Liver (tissue), 9 donors: Measurements from ENCODE around the gene RERE. TPM values are rescaled to one million over a fixed set of nuclear protein-coding genes. Genes with fewer than 3 reads are reported as not detected.

Experiments used
- DNase-seq: peaks from one replicate; pipeline ENCODE4 v3.0.0-alpha.2; 2017; ENCODE audit warnings: low spot score
- H3K27ac ChIP-seq, 2 donors: one replicate each; pipeline ENCODE4 v1.7.0; 2013; ENCODE audit warnings: inconsistent platforms in 2 of 2, low read length in 2 of 2, control low read depth in 1 of 2, low read depth in 1 of 2, mild to moderate bottlenecking in 1 of 2
- H3K27me3 ChIP-seq, 4 donors: one replicate each; pipeline versions ENCODE4 v1.6.1 to v1.7.0; 2013; ENCODE audit warnings: low read length in 3 of 4, inconsistent platforms in 1 of 4, mild to moderate bottlenecking in 1 of 4, moderate library complexity in 1 of 4; ENCODE audit not compliant: control insufficient read depth in 4 of 4, insufficient read depth in 4 of 4
- H3K36me3 ChIP-seq, 4 donors: one replicate each; pipeline versions ENCODE4 v1.6.1 to v1.7.0; 2013; ENCODE audit warnings: low read length in 3 of 4, mild to moderate bottlenecking in 3 of 4, low read depth in 1 of 4, moderate library complexity in 1 of 4; ENCODE audit not compliant: control insufficient read depth in 4 of 4, insufficient read depth in 3 of 4
- H3K4me1 ChIP-seq, 4 donors: one replicate each; pipeline versions ENCODE4 v1.6.1 to v1.7.0; 2013; ENCODE audit warnings: low read length in 3 of 4, mild to moderate bottlenecking in 3 of 4, moderate library complexity in 1 of 4; ENCODE audit not compliant: control insufficient read depth in 4 of 4, insufficient read depth in 4 of 4
- H3K4me3 ChIP-seq, 3 donors: one replicate each; pipeline versions ENCODE4 v1.6.1 to v1.7.0; 2013; ENCODE audit warnings: low read length in 3 of 3, control low read depth in 1 of 3, low read depth in 1 of 3, mild to moderate bottlenecking in 1 of 3
- H3K9ac ChIP-seq, 2 donors: one replicate each; pipeline ENCODE4 v1.7.0; 2013; ENCODE audit warnings: low read length in 2 of 2, mild to moderate bottlenecking in 2 of 2, moderate library complexity in 2 of 2, control low read depth in 1 of 2, low read depth in 1 of 2
- H3K9me3 ChIP-seq, 4 donors: one replicate each; pipeline versions ENCODE4 v1.6.1 to v1.7.0; 2013; ENCODE audit warnings: low read length in 3 of 4; ENCODE audit not compliant: control insufficient read depth in 4 of 4
- CTCF ChIP-seq: fragments of 150-350 bp; IDR thresholded peaks from 2 replicates; pipeline ENCODE4 v1.5.1; 2017; ENCODE audit warnings: improper control_type of control experiment, low read depth, low read length; ENCODE audit not compliant: missing input control
- EGR1 ChIP-seq, 2 donors: IDR thresholded peaks; 2 replicates each; pipeline ENCODE4 v1.6.1; 2016 to 2018; ENCODE audit warnings: antibody characterized with exemption in 2 of 2, low read depth in 2 of 2
- FOXA1 ChIP-seq: IDR thresholded peaks from 2 replicates; pipeline ENCODE4 v1.6.1; 2016; ENCODE audit warnings: antibody characterized with exemption
- FOXA2 ChIP-seq: IDR thresholded peaks from 2 replicates; pipeline ENCODE4 v1.6.1; 2016; ENCODE audit warnings: antibody characterized with exemption
- GABPA ChIP-seq, 2 donors: IDR thresholded peaks in 1 of 2; conservative IDR thresholded peaks in 1 of 2; 2 replicates each; pipeline ENCODE4 v1.6.1; 2016; ENCODE audit warnings: antibody characterized with exemption in 2 of 2, mild to moderate bottlenecking in 1 of 2, moderate library complexity in 1 of 2
- HNF4A ChIP-seq, 2 donors: conservative IDR thresholded peaks; 2 replicates each; pipeline ENCODE4 v1.6.1; 2016; ENCODE audit warnings: antibody characterized with exemption in 2 of 2, mild to moderate bottlenecking in 2 of 2
- HNF4G ChIP-seq: IDR thresholded peaks from 2 replicates; pipeline ENCODE4 v1.6.1; 2016; ENCODE audit warnings: antibody characterized with exemption
- NR2F2 ChIP-seq: IDR thresholded peaks from 2 replicates; pipeline ENCODE4 v1.6.1; 2016; ENCODE audit warnings: antibody characterized with exemption
- RAD21 ChIP-seq, 2 donors: IDR thresholded peaks; 2 replicates each; pipeline ENCODE4 v1.6.1; 2016; ENCODE audit warnings: antibody characterized with exemption in 2 of 2, mild to moderate bottlenecking in 2 of 2
- REST ChIP-seq: IDR thresholded peaks from 2 replicates; pipeline ENCODE4 v1.6.1; 2016; ENCODE audit warnings: antibody characterized with exemption, mild to moderate bottlenecking
- RXRA ChIP-seq, 2 donors: IDR thresholded peaks; 2 replicates each; pipeline ENCODE4 v1.6.1; 2017 to 2018; ENCODE audit warnings: antibody characterized with exemption in 2 of 2, mild to moderate bottlenecking in 1 of 2
- SP1 ChIP-seq: IDR thresholded peaks from 2 replicates; pipeline ENCODE4 v1.6.1; 2018; ENCODE audit warnings: antibody characterized with exemption, mild to moderate bottlenecking
- TAF1 ChIP-seq: conservative IDR thresholded peaks from 2 replicates; pipeline ENCODE4 v1.6.1; 2016; ENCODE audit warnings: antibody characterized with exemption, mild to moderate bottlenecking
- YY1 ChIP-seq: IDR thresholded peaks from 2 replicates; pipeline ENCODE4 v1.6.1; 2016; ENCODE audit warnings: antibody characterized with exemption, mild to moderate bottlenecking
- ZBTB33 ChIP-seq: IDR thresholded peaks from 2 replicates; pipeline ENCODE4 v1.6.1; 2016; ENCODE audit warnings: antibody characterized with exemption
- WGBS: extraction: QIAGEN DNeasy Blood & Tissue Kit; methylation state at CpG from one replicate; pipeline ENCODE4 v1.1.7; 2013; 5-methylcytosine and 5-hydroxymethylcytosine counted together
- polyA plus RNA-seq, 2 donors: library from polyadenylated mRNA; stranded (reverse) in 1 of 2; unstranded in 1 of 2; fragments of 200-250 nt in 1 of 2; fragments of >200 nt in 1 of 2; fragmentation: Nextera tagmentation in 1 of 2; extraction: Ambion mirVana in 1 of 2; gene quantifications; one replicate each; pipeline versions ENCODE4 v1.2.1 to v1.2.3, GENCODE V29; 2013 to 2015
- total RNA-seq, 2 donors: library from RNA; depleted of rRNA; stranded (reverse); fragments of >200 nt; gene quantifications; one replicate each; pipeline ENCODE4 v1.2.3, GENCODE V29; 2014
- donor health status: healthy.
- donor health status: healthy.
- donor health status: healthy.
- donor health status: healthy.
- donor health status: healthy.

Gene RERE
- total and polyA plus RNA-seq, 4 donors = 9.8 to 49.1 (median 24.8) TPM

GRCh38 chr1:8815582-8816151 is 1.8 kb downstream of the RERE start:
- Histone ChIP-seq H3K4me1 (peaks cover 0 to 32% (median 29%) of the 10 kb centered on the region in 4 donors), H3K9ac (peak overlapping the region in 1 of 2 donors; percentile 88), H3K27me3 (no peaks in the 10 kb centered on the region), H3K9me3 (no peaks in the 10 kb centered on the region), H3K4me3 (peak overlapping the region in 1 of 3 donors; percentile 12), H3K36me3 (no peaks in the 10 kb centered on the region), H3K27ac (peak overlapping the region; percentile 98)
- TF ChIP-seq CTCF (no peak), HNF4G (no peak), NR2F2 (no peak), SP1 (no peak), EGR1 (IDR thresholded peaks at IDR 0.05; ENCODE audit: low read depth in 2 of 2) (no peak), HNF4A (conservative IDR thresholded peaks at IDR 0.05) (no peak), FOXA1 (no peak), ZBTB33 (no peak), RXRA (IDR thresholded peaks at IDR 0.05) (no peak), YY1 (no peak), GABPA (IDR thresholded peaks at IDR 0.05 in 1 of 2, conservative IDR thresholded peaks at IDR 0.05 in 1 of 2) (no peak), REST (no peak), TAF1 (no peak), FOXA2 (no peak)
- DNase-seq = no peak
- WGBS = 9% methylated on average over 2 of the region's 2 CpGs

GRCh38 chr1:8814865-8815264 is 2.6 kb downstream of the RERE start:
- WGBS = 40% methylated on average over 5 of the region's 5 CpGs
- Histone ChIP-seq H3K9ac (no peak overlapping the region), H3K27ac (no peak overlapping the region)
- no peak for TF ChIP-seq GABPA (IDR thresholded peaks at IDR 0.05 in 1 of 2, conservative IDR thresholded peaks at IDR 0.05 in 1 of 2)
- TF ChIP-seq EGR1 (IDR thresholded peaks at IDR 0.05; ENCODE audit: low read depth in 2 of 2) = no peak
- TF ChIP-seq HNF4A (conservative IDR thresholded peaks at IDR 0.05) = no peak
- no peak for TF ChIP-seq SP1
- no peak for TF ChIP-seq NR2F2
- TF ChIP-seq TAF1 = no peak
- no peak for TF ChIP-seq FOXA2
- TF ChIP-seq RAD21 (IDR thresholded peaks at IDR 0.05) = peak; percentile 46 to 52
- TF ChIP-seq RXRA (IDR thresholded peaks at IDR 0.05) = no peak
- TF ChIP-seq ZBTB33 = no peak
- no peak for TF ChIP-seq REST
- no peak for TF ChIP-seq YY1

More at GRCh38 chr1:8814865-8815264, 2.6 kb downstream of the RERE start:
- H3K36me3 ChIP-seq = no peaks in the 10 kb centered on the region
- H3K9me3 ChIP-seq = no peaks in the 10 kb centered on the region
- peaks cover 0 to 32% (median 29%) of the 10 kb centered on the region in 4 donors for H3K4me1 ChIP-seq
- H3K4me3 ChIP-seq = no peak overlapping the region
- no peak for DNase-seq
- no peaks in the 10 kb centered on the region for H3K27me3 ChIP-seq
